Sigmoid colon (tissue), 7 donors: ENCODE measurements around the gene TMEM223. TPM values are rescaled to one million over a fixed set of nuclear protein-coding genes. Genes with fewer than 3 reads are reported as not detected.
A peak's percentile ranks its signal among the peaks of the same experiment; 100 is the strongest.
"Not testable (repeated sequence)": the region's sequence is repeated elsewhere in the genome, so short reads cannot be mapped to it uniquely, and the experiment has no call there.

Experiments
- DNase-seq: peaks from one replicate; pipeline ENCODE4 v3.0.0-alpha.2; 2019
- H3K27ac ChIP-seq, 4 donors: fragments of 200-600 bp; sonication (generic); one replicate each; pipeline ENCODE4 v1.5.1; 2016 to 2019; ENCODE audit warnings: mild to moderate bottlenecking in 1 of 4
- H3K27me3 ChIP-seq, 3 donors: fragments of 200-600 bp; sonication (generic); one replicate each; pipeline ENCODE4 v1.5.1; 2019; ENCODE audit warnings: mild to moderate bottlenecking in 1 of 3
- H3K36me3 ChIP-seq, 4 donors: fragments of 200-600 bp; sonication (generic); one replicate each; pipeline ENCODE4 v1.5.1; 2016 to 2019
- H3K4me1 ChIP-seq, 4 donors: fragments of 200-600 bp; sonication (generic); one replicate each; pipeline ENCODE4 v1.5.1; 2017 to 2019
- H3K4me3 ChIP-seq, 4 donors: fragments of 200-600 bp; sonication (generic); one replicate each; pipeline ENCODE4 v1.5.1; 2017 to 2019; ENCODE audit warnings: mild to moderate bottlenecking in 2 of 4, moderate library complexity in 1 of 4
- H3K9me3 ChIP-seq, 4 donors: fragments of 200-600 bp in 3 of 4; sonication (generic) in 3 of 4; one replicate each; pipeline versions ENCODE4 v1.5.1 to v1.6.1; 2013 to 2019
- EP300 ChIP-seq, 4 donors: sonication (generic); formaldehyde crosslinking; IDR thresholded peaks; one replicate each; pipeline ENCODE4 v1.6.1; 2017; ENCODE audit warnings: antibody characterized with exemption in 4 of 4
- POLR2A ChIP-seq, 2 donors: fragments of 450-650 bp; IDR thresholded peaks; one replicate each; pipeline ENCODE4 v1.6.1; 2016; ENCODE audit warnings: antibody characterized with exemption in 2 of 2, mild to moderate bottlenecking in 2 of 2, moderate library complexity in 2 of 2
- POLR2AphosphoS5 ChIP-seq, 4 donors: sonication (generic); formaldehyde crosslinking; IDR thresholded peaks; one replicate each; pipeline ENCODE4 v1.6.1; 2017; ENCODE audit warnings: antibody characterized with exemption in 4 of 4
- WGBS, 2 donors: extraction: QIAGEN DNeasy Blood & Tissue Kit; methylation state at CpG; one replicate each; pipeline ENCODE4 v1.1.7; 2013; 5-methylcytosine and 5-hydroxymethylcytosine counted together
- intact Hi-C: fragments of 100-400 bp; cut with DNase I; formaldehyde crosslinking; loops from one replicate; pipeline ENCODE4 v1.15.1; 2023
- polyA plus RNA-seq, 3 donors: library from polyadenylated mRNA; stranded (reverse); fragments of 200-250 nt; gene quantifications; one replicate each; pipeline ENCODE4 v1.2.3, GENCODE V29; 2013
- total RNA-seq, 4 donors: library from RNA; depleted of rRNA; stranded (reverse); fragments of >200 nt; gene quantifications; one replicate each; pipeline ENCODE4 v1.1.0, GENCODE V29; 2016
- TF ChIP-seq, protein P1 (sequence below), 4 experiments: fragments of 450-650 bp in 3 of 4; fragments of 200-600 bp in 1 of 4; IDR thresholded peaks; one replicate each; pipeline ENCODE4 v1.5.1; 2016 to 2019; ENCODE audit warnings: antibody characterized with exemption in 4 of 4, mild to moderate bottlenecking in 3 of 4, moderate library complexity in 2 of 4
- donor health status: healthy with polysubstance abuse.
- donor health status: Bipolar disorder and iron deficiency.
- donor health status: healthy.

Gene TMEM223, protein sequence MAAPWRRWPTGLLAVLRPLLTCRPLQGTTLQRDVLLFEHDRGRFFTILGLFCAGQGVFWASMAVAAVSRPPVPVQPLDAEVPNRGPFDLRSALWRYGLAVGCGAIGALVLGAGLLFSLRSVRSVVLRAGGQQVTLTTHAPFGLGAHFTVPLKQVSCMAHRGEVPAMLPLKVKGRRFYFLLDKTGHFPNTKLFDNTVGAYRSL
- total RNA-seq (10 to 100 TPM; 16.0 to 27.1 (median 24.1) TPM), polyA plus RNA-seq (10 to 100 TPM in 2 of 3 donors, 1 to 10 TPM in 1; 9.0 to 30.9 (median 15.5) TPM)

DNA sequence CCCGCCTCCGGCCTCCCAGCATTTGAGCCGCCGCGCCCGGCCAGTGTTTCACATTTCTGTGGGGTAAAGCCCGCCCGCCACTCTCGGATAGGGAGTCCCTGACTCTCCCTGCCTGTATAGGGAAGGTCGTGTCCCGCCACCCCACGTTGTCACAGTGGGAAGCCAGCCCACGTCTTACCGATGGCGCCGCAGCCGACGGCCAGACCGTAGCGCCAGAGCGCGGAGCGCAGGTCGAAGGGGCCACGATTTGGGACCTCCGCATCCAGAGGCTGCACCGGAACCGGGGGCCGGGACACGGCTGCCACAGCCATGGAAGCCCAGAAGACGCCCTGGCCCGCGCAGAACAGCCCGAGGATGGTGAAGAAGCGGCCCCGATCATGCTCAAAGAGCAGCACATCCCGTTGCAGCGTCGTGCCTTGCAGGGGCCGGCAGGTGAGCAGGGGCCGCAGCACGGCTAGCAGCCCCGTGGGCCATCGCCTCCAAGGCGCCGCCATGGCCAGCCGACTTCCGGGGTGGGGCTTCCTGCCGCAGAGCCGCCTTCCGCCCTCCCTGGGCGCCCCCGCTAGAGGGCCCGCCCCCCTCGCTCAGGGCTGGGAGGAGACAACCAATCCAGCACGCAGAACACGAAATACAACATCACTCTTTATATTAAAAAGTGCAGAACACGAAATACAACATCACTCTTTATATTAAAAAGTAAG, at the start of gene TMEM223:
Gene TMEM223, minus strand, starts transcription at position 506 of the 701 bp plus-strand sequence. Its CDS starts 12 bp downstream, at position 494.
- TF ChIP-seq POLR2A (IDR thresholded peaks at IDR 0.05) (peak; percentile 70 to 81), POLR2AphosphoS5 (IDR thresholded peaks at IDR 0.05) (peak; percentile 70 to 95 (median 86))
- TF ChIP-seq, protein P1, sequence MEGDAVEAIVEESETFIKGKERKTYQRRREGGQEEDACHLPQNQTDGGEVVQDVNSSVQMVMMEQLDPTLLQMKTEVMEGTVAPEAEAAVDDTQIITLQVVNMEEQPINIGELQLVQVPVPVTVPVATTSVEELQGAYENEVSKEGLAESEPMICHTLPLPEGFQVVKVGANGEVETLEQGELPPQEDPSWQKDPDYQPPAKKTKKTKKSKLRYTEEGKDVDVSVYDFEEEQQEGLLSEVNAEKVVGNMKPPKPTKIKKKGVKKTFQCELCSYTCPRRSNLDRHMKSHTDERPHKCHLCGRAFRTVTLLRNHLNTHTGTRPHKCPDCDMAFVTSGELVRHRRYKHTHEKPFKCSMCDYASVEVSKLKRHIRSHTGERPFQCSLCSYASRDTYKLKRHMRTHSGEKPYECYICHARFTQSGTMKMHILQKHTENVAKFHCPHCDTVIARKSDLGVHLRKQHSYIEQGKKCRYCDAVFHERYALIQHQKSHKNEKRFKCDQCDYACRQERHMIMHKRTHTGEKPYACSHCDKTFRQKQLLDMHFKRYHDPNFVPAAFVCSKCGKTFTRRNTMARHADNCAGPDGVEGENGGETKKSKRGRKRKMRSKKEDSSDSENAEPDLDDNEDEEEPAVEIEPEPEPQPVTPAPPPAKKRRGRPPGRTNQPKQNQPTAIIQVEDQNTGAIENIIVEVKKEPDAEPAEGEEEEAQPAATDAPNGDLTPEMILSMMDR (IDR thresholded peaks at IDR 0.05) = no peak
- H3K4me1 ChIP-seq = peaks cover 0 to 44% (median 38%) of the 10 kb centered on the region in 4 donors
- H3K27ac ChIP-seq = peak within 1 kb of the TSS; percentile 83 to 90 (median 87)
- peak within 1 kb of the TSS; percentile 72 to 97 (median 76) for H3K4me3 ChIP-seq
- H3K36me3 ChIP-seq = peaks cover 35 to 67% (median 41%) of the 10 kb centered on the region in 4 donors
- intact Hi-C loops = loop anchor here (5.0 kb wide), 1 partner anchor 41 kb away; the partner anchor contains the start of genes STX5 and TEX54
- DNase-seq = peak; percentile 94
- 0 to 1% methylated on average over 58 of the region's 58 CpGs for WGBS, 2 donors
- H3K27me3 ChIP-seq = no peaks in the 10 kb centered on the region
- H3K9me3 ChIP-seq = no peaks in the 10 kb centered on the region

DNA sequence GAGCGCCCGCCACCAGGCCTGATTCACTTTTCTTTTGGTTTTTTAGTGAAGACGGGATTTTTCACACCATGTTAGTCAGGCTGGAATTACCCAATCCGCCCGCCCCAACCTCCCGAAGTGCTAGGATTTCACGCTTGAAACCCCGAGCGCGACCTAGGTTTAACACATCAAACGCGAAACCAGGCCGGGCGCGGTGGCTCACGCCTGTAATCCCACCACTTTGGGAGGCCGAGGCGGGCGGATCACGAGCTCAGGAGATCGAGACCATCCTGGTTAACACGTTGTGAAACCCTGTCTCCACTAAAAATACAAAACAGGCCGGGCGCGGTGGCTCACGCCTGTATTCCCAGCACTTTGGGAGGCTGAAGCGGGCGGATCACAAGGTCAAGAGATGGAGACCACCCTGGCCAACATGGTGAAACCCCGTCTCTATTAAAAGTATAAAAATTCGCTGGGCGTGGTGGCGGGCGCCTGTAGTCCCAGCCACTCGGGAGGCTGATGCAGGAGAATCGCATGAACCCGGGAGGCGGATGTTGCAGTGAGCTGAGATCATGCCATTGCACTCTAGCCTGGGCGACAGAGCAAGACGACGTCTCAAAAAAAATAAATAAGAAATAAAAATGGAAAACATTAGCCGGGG, 49.0 kb upstream of the TMEM223 start:
- peak overlapping the region; percentile 76 to 92 (median 87) for H3K4me3 ChIP-seq
- H3K36me3 ChIP-seq = peaks cover 0 to 12% (median 0%) of the 10 kb centered on the region in 4 donors
- peaks cover 0 to 38% (median 27%) of the 10 kb centered on the region in 4 donors for H3K4me1 ChIP-seq
- peak; percentile 90 for DNase-seq
- 0 to 1% methylated on average over 41 of the region's 41 CpGs for WGBS, 2 donors
- H3K9me3 ChIP-seq, H3K27me3 ChIP-seq: not testable (repeated sequence)
- intact Hi-C loops = loop anchor here (5.0 kb wide), 1 partner anchor 54 kb away; the partner anchor contains the start of gene TMEM179B
- peak overlapping the region; percentile 96 to 98 (median 98) for H3K27ac ChIP-seq

DNA sequence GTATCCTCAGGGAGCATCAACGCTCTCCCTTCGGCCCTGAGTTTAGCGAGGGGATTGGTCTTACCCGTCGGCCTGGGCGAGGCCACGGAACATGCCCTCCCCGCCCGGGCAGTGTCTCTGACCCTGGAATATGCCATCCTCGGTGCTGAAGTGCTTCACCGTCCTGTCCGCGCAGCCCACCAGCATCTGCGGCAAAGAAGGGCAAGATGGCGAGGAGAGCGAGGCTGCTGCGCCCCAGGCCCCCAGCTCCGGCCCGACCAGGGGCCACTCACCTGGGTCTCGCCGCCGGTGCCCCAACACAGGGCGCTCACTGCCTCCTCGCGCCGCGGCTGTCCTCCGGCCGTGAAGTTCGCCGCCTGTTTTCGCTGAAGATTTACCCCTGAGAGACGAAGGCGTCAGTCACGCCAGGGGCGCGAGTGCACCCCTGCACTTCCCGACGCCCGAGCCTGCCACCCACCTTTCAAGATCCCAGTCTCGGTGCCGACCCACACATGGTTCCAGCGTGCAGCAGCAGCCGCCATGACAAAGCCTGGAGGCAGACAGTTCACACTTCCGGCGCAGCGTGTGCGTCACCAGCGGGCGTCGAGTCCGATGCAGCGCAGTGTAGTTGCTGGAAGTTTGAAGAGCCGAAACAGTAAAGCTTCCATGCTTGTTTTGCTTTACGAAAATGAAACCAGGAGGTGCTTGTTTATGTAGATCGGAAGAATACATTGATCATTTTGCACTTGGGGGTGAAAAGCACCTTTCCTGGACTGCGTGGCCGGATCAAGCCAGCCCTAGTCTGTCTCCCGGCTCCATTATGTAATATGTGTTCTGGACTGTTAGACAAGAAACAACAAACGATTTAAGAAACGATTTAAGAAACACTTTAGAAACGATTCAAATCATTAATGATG, 47.5 kb upstream of the TMEM223 start, which contains the start of gene WDR74:
Gene WDR74, minus strand, starts transcription at position 541 of the 896 bp plus-strand sequence. Its CDS starts 20 bp downstream, at position 521.
- WGBS, 2 donors = 0% methylated on average over 62 of the region's 62 CpGs
- DNase-seq = peak; percentile 95
- Histone ChIP-seq H3K4me1 (peaks cover 0 to 45% (median 27%) of the 10 kb centered on the region in 4 donors), H3K27me3 (no peaks in the 10 kb centered on the region), H3K4me3 (peak within 1 kb of the TSS; percentile 76 to 92 (median 87)), H3K9me3 (no peaks in the 10 kb centered on the region), H3K36me3 (peaks cover 0 to 27% (median 3%) of the 10 kb centered on the region in 4 donors), H3K27ac (peak within 1 kb of the TSS; percentile 96 to 98 (median 98))
- intact Hi-C loops = no loop called here
- TF ChIP-seq POLR2AphosphoS5 (IDR thresholded peaks at IDR 0.05) = peak; percentile 98 to 99 (median 98)
- peak in 1 of 4 donors; percentile 46 for TF ChIP-seq EP300 (IDR thresholded peaks at IDR 0.05)
- TF ChIP-seq, protein P1 (IDR thresholded peaks at IDR 0.05) = no peak
- TF ChIP-seq POLR2A (IDR thresholded peaks at IDR 0.05) = peak; percentile 79 to 87

DNA sequence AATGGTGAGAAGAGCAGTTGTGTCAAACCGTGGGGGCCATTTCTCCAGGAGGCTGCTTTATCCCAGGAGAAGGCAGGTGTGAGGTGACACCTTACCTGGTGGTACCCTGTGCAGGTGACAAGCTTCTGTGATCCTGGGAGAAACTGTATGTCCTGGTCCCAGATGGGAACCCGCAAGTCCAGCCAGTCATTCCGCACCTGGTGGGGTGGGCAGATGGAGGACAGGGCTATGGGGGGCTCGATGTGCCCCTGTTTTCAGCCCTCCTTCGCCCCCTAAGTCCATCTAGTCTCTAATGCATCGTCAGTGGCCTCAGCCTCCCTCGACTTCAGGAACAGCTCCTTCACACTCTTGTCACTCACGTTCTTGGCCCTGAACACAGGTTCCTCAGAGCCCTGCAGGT, 43.5 kb upstream of the TMEM223 start:
- Histone ChIP-seq H3K27me3 (no peaks in the 10 kb centered on the region), H3K4me3 (no peak overlapping the region), H3K9me3 (no peaks in the 10 kb centered on the region), H3K36me3 (peaks cover 0 to 35% (median 9%) of the 10 kb centered on the region in 4 donors), H3K27ac (no peak overlapping the region), H3K4me1 (peaks cover 0 to 54% (median 37%) of the 10 kb centered on the region in 4 donors)
- WGBS, 2 donors = 87 to 90% methylated on average over 8 of the region's 8 CpGs
- DNase-seq = no peak
- no peak for TF ChIP-seq POLR2A (IDR thresholded peaks at IDR 0.05)
- no peak for TF ChIP-seq EP300 (IDR thresholded peaks at IDR 0.05)
- TF ChIP-seq, protein P1 (IDR thresholded peaks at IDR 0.05) = no peak
- no peak for TF ChIP-seq POLR2AphosphoS5 (IDR thresholded peaks at IDR 0.05)
- intact Hi-C loops = no loop called here
